GM19455 (cell line): ENCODE data around the gene SLF1.

Experiments
- ATAC-seq: cut with Tn5 transposase; IDR thresholded peaks from one replicate; pipeline ENCODE4 v1.9.1; 2021; ENCODE audit not compliant: unreplicated experiment

Gene SLF1

DNA sequence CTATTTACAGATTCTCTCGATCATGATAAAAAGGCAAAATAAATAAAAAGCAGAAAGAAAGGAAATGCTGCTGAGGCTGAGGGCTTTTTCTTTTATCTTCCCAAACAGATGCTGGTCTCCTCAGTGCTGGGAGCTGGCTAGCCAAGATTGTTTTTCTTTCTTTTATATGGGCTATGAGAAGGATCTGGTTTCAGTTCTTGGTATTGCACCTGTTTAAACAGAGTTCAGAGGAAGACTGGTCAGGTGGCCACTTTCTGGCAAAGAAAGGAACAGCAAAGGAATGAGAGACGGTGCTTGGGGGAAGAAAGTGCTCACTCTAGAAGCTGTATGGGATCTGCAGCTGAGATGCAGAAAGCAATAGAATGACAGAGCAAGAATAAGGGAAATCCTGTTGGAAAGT is 88.9 kb downstream of the SLF1 start:
- no peak for ATAC-seq

DNA sequence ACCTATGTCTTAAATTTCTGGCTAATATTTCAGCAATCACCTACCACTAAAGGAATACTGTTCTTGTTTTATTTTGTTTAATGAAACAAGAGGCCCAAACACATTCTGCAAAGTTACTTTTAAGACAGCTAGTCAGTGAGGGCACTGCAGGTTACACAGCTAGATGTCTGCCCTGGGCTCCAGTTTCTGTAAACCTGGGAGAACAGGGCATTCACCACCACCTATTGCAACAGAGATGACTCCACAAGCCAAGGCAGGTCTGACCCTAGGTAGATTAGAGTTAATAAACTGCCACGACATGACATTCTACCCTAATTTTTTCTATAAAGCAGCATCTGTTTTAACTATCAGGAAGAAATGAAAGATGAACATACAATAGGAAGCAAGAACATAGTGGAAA is 90.8 kb downstream of the SLF1 start:
- no peak for ATAC-seq

DNA sequence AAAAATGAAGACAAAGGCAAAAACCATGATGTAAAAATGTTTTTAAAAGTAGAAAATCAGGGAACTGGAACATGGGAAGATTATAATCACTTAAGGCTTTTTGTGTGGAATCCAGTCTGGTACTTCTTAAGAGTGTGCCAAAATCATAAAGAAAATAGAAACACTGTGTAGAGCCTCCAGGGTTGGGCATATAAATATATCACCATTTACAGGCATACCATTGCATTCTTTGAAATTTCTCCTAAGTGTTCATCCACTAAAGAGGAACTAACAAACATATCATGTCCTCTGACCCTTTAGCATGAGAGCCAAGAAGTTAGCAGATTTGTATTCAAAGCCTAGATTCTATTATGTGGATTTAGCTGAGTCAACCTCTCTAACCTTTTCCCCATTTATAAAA is 93.3 kb downstream of the SLF1 start:
- no peak for ATAC-seq

DNA sequence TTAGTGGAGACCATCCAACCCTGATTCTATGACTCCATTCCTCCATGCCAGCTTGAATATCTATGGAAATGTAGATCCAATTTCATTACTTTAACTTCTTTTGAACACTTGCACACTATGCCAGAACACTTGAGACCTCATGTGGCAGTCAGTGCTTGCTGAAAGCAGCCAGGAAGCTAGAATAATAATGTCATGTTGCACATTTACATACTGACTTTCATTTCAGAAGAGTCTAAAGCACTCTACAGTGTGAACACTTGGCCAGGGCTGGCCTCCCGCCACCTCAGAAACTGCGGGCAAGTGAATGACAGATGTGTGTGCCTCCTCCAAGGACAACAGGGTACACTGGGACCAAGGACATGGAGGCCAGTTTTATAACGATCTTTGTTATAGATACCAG is 97.3 kb downstream of the SLF1 start:
- ATAC-seq: no peak

DNA sequence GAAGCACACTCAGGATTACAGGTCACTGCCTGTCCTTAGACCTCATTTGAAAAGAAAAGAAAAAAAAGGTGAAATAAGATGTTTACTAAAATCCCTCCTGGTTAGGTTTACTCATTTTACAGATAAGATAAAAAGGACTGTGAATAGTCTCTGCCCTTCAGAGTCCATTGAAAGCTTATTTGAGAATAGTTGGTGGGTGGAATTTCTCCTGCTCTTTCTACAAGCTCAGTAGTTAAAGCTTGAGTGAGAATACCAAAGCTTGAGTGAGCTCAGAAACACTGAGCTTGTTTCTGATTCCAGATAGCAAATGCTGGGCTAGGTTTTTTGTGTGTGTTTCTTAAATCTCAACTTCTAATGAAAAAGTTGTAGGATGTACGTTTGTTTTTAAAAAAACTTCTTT is 106.7 kb downstream of the SLF1 start:
- no peak for ATAC-seq

DNA sequence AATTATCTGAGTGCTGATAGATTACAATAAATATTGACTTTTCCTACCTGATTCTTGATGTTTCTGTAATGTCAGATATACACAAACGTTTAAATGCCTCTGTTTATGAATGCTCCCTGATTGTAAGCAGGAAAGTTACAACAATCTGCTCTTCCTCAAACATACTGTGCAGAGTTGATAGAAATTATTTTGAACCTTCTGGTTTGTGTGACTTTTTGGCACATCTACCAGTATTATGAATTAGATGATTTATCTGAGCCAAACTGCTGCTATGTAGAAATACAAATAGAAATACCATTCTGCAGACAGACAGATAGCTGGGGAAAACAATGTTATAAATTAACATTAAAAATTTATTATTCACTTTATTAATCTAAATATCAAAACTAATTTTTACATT is 113.0 kb downstream of the SLF1 start:
- no peak for ATAC-seq

DNA sequence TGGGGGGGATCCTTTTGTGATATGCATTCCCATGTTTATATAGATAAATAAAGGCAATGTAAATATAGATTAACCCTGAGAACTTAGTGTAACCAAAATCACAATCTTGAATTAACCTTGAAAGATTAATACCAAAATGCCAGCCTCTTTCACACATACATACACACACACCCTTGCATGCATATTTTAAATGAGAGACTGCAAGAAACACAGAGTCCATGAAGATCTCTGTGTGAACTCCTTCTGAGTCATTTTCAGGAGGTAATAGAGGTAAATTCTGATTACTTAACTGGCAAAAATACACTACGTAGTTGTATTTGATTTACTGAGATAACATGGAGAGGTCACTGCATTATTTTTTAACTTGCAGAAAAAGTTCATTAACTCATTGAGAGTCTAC is 118.0 kb downstream of the SLF1 start:
- no peak for ATAC-seq

DNA sequence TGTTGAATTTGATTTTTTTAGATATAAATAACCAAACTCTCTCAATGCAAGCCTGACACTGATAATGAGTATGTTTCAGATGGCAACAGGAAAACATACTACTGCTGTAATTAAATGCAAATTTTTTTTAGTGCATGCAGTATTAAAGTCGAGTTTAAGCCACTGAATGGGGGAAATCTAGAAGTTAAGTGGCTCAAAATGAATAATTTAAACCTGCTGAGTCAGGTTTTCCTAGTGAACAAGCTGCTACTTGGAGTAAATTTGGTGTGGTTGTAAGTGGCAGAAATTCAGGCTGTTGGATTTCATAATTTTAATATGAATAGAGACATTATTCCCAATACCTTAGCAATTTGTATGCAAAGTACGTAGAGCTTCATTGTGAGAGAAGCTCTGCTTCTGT is 121.8 kb downstream of the SLF1 start:
- ATAC-seq: no peak

DNA sequence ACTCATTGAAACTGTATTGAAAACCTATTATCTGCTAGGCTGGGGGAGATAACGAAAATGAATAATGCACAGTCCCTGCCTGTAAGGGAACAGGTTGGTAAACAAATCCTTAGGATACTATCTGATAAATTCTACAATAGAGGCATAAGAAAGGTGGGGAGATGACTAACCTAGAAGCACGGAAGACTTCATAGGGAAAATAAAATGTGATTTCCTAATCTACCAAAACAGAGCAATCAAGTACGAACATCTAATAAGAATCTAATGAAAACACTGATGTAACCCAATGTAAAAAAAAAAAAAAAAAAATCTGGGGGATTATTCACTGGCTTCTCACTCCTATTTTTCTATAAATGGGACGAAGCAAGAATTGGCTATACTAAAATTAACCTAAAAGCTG is 124.4 kb downstream of the SLF1 start:
- ATAC-seq: no peak

DNA sequence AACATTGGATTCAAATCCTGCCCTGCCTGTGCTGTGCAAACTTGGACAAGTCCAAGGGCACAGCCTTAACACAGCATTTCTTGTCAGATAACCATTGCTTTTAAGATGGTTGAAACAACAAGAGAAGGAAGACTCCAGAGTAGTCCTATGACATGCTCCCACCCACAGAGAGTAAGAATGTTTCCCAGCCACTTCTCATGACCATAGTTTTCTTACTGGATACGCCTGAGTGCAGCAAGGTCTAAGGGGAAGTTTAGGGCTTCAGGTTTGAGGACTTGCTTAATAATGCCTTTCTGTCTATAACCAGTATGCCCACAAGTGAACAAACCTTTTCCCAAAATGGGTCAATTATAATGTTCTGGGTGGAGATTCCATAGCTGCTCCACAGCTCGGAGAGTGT is 126.4 kb downstream of the SLF1 start:
- no peak for ATAC-seq

DNA sequence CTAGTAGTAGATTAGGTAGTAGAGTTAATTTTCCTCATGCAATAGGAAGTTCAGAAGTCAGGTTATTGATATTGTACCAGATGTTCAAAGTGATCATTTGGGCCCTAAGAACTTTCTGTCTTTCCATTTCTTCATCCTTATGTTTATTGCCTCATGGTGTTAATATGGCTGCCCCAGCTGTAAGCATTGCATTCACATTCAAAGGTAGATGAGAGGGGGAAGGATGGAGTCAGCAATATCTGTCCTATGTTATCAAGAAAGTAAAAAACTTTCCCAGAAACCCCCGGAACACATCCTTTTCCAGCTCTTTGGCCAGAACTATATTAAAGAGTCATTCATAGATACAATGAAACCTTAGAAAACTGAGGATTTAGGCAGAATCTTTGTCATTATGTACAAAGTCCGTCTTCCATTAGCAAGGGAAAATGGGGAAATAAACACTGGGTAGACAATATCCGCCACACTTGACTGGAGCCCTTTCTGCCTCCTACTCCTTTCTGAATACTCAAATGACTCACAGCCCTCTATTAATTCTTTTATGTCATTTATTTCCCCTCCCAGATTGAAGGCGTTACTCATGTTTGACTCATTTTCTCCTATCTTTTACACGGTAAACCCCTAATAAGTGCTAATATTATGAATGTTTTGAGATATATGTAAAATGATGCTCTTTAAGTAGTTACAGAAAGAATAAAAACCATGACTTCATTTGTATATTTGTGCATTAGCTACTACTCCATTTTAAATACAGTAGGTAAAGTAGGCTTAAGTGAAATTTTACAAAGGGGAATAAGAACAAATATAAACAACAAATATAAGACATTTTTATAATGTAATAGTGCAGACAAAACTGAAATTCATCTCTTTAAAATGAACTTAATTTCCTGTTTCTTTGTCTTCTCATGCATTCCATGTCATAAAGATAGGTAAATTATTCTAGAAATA is 127.6 kb downstream of the SLF1 start:
- peak; percentile 73 for ATAC-seq

DNA sequence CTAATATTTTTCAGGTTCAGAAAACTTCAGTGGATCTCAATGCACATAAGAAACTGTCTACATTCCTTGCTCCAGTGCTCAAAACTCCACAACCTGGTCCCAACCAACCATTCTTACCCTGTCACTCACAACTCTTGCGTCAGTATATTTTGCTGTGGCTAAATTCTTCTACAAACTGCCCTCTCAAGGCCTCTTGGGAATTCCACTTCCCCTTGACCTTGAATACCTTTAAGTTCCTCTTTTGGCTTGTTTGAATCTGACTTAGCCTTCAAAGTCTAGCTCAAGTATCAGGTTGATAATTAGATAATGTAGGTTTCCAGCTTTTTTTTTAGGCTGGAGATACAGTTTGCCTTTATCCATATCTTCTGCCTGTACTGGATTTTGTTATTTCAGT is 128.3 kb downstream of the SLF1 start:
- no peak for ATAC-seq
